Erythroblast (primary cell): ENCODE measurements around the gene EHBP1.

ENCODE experiments used
- GATA1 ChIP-seq: IDR thresholded peaks from 2 replicates; pipeline ENCODE4 v1.6.1; 2011; ENCODE audit warnings: low read depth, mild to moderate bottlenecking, control low read depth, low read length, moderate library complexity
- POLR2A ChIP-seq: IDR thresholded peaks from 2 replicates; pipeline ENCODE4 v1.6.1; 2011; ENCODE audit warnings: mild to moderate bottlenecking, low read length

GRCh38 chr2:62894966-62895631 is 189.6 kb downstream of the EHBP1 start:
- TF ChIP-seq POLR2A (no peak), GATA1 (no peak)
